Sigmoid colon (tissue), 4 donors: ENCODE results near the gene MYH11.

ENCODE experiments used
- POLR2AphosphoS5 ChIP-seq, 4 donors: sonication (generic); formaldehyde crosslinking; IDR thresholded peaks; one replicate each; pipeline ENCODE4 v1.6.1; 2017; ENCODE audit warnings: antibody characterized with exemption in 4 of 4
- TF ChIP-seq, protein P1 (sequence below), 4 experiments: fragments of 450-650 bp in 3 of 4; fragments of 200-600 bp in 1 of 4; IDR thresholded peaks; one replicate each; pipeline ENCODE4 v1.5.1; 2016 to 2019; ENCODE audit warnings: antibody characterized with exemption in 4 of 4, mild to moderate bottlenecking in 3 of 4, moderate library complexity in 2 of 4

DNA sequence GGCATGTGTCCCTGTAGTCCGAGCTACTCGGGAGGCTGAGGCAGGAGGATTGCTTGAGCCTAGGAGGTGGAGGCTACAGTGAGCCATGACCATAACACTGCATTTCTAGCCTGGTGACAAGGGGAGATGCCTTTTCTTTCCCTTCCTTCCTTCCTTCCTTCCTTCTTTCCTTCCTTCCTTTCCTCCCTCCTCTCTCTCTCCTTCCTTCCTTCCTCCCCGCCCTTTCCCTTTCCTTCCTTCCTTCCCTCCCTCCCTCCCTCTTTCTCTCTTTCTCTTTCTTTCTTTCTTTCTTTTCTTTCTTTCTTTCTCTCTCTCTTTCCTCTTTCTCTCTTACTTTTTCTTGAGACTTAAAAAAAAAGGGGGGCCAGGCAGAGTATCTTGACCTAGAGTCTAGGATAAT is 34.7 kb upstream of the MYH11 start:
- TF ChIP-seq, protein P1, sequence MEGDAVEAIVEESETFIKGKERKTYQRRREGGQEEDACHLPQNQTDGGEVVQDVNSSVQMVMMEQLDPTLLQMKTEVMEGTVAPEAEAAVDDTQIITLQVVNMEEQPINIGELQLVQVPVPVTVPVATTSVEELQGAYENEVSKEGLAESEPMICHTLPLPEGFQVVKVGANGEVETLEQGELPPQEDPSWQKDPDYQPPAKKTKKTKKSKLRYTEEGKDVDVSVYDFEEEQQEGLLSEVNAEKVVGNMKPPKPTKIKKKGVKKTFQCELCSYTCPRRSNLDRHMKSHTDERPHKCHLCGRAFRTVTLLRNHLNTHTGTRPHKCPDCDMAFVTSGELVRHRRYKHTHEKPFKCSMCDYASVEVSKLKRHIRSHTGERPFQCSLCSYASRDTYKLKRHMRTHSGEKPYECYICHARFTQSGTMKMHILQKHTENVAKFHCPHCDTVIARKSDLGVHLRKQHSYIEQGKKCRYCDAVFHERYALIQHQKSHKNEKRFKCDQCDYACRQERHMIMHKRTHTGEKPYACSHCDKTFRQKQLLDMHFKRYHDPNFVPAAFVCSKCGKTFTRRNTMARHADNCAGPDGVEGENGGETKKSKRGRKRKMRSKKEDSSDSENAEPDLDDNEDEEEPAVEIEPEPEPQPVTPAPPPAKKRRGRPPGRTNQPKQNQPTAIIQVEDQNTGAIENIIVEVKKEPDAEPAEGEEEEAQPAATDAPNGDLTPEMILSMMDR (IDR thresholded peaks at IDR 0.05): no peak
- no peak for TF ChIP-seq POLR2AphosphoS5 (IDR thresholded peaks at IDR 0.05)
